ENCODE data around the gene FOXC1.
A peak's percentile ranks its signal among the peaks of the same experiment; 100 is the strongest.

The FOXC1 gene

DNA sequence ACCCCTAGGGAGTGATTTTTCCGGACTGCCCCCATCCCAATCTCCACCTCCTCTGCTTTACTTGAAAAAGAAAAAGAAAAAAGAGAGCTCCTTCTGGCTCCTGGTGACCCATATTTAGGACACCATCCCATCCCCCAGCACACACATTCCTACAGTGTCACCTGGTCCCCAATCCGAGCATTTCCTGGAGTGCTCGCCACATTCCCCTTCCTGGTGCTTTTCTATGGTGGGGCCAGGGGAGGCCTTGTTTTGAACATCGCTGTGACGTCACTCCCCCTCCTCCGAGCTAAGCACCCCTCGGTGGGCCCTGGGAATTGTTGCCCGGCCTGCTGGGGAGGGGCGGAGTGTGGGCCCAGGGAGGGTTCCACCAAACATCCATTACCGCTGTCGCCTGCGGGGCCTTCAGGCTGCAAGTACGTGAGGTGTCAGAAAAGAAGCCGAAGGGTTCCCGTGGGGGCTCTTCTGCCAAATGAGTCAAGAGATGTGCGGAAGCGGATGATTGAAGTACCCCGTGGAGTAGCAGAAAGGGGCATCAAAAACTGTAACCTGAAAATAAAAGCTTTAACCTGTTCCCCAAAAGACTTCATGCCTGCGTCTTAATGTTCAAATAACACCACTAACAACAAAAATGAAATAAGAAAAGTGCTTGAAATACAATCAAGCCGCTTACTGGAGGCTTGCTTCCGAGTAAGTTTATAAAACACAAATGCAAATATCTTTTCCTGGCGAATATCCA is 2.8 kb upstream of the FOXC1 start:
- intact Hi-C loops (cut with DNase I): loop anchor here (5.0 kb wide), 1 partner anchor 495 kb away; no protein-coding TSS in a partner anchor
- DNase-seq: peak in 1 of 42 donors; percentile 15

DNA sequence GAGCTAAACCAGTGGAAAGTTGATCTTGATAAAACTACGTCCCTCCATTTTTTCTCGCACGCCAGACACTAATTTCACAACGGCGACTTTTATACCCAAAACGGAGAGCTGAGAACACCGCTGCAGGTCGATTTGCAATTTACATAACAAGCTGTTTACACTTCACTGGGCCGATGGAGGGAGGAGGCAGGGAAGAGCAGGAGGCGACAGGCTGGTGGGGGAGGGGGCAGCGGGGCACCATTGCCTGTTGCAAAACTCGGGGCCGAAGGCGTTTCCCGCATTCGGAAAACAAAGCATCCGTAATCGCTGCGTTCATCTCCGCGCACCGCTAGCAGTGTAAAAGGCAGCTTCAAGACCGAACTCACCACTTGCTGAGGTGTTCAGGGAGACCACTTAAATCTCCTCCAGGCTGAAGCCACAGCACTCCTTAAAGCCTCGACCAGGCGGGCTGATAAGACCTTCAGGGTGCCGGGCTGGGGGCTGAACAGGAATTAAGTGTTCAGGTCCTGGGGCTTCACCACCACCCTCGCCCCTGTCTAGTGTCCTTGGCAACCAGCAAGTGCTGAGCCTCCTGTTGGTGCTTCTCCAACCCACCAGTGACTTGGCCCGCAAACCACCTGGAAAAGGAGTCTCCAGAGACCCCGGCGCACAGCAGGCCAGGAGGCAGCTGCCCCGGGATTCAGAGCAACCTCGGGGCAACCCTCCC is 2.0 kb upstream of the FOXC1 start:
- intact Hi-C loops (cut with DNase I): loop anchor here (5.0 kb wide), 1 partner anchor 495 kb away; no protein-coding TSS in a partner anchor
- peak in 1 of 42 donors; percentile 17 for DNase-seq

DNA sequence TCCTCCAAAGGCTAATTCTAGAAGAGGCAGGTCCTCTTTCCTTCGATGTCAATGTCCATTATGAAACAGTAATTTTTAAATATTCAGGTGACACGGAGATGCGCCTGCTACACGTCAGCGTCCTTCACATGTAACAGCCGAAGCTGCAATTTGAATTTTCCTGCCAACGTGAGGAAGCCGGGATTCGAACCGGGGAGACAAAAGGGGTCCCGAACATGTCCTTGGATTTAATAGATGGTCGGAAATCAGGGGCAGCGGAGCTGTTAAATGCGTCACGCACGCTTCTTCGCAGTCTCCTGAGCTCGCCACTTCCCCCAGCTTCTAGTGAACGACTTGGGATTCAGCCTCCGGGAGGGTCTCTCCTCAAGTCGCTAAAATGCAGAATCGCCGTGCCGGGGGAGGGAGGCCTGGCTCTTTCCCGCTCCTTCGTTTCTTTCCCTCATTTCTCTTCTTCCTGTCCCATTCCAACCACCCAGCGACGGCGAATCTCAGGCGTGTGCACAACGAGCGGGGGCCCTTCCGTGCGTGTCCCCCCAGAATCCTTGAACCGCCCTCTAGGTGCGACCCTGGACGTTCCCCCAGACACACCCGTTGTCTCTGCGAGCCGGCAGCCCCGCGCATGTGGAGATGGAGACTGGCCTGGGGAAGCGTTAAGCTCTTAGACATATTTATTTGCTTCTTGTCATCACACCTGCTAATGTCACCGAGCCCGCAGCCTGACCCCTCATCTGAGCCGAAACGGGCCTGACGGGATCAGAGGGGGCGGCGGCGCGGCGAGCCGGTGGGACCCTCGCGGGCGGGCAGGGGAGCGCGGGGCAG is 1.3 kb upstream of the FOXC1 start:
- DNase-seq: peak in 1 of 42 donors; percentile 7
- intact Hi-C loops (cut with DNase I): loop anchor here (5.0 kb wide), 1 partner anchor 494 kb away; no protein-coding TSS in a partner anchor

DNA sequence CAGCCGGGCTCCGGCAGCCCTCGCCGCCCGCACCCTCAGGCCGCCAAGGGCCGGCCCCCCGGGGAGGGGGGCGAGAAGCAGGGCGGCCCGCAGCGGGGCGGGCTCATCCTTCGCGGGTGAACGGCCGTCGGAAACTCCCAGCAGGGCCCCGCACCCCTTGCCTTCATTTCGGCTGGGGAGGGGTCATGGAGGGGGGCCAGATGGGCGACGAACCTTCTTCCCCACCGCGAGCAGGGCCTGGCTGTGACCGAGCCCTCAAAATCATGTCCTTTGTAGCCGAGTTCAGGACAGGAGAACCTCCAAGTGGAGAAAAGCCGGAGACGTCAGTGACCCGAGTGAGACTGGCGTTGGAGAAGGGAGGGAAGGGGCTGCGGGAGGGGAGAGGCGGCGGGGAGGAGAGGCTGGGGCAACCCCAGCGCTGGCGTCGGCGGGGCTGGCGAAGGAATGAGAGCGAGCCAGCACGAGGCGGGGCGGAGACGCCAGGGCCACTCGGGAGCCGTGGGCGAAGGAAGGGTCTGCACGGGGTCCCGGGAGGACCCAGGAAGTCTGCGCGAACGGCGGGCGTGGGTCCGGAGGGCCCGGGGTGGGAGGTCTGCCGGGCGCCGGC is 571 bp upstream of the FOXC1 start:
- intact Hi-C loops (cut with DNase I): loop anchor here (5.0 kb wide), 1 partner anchor 493 kb away; no protein-coding TSS in a partner anchor
- DNase-seq: peak in 1 of 42 donors; percentile 11

DNA sequence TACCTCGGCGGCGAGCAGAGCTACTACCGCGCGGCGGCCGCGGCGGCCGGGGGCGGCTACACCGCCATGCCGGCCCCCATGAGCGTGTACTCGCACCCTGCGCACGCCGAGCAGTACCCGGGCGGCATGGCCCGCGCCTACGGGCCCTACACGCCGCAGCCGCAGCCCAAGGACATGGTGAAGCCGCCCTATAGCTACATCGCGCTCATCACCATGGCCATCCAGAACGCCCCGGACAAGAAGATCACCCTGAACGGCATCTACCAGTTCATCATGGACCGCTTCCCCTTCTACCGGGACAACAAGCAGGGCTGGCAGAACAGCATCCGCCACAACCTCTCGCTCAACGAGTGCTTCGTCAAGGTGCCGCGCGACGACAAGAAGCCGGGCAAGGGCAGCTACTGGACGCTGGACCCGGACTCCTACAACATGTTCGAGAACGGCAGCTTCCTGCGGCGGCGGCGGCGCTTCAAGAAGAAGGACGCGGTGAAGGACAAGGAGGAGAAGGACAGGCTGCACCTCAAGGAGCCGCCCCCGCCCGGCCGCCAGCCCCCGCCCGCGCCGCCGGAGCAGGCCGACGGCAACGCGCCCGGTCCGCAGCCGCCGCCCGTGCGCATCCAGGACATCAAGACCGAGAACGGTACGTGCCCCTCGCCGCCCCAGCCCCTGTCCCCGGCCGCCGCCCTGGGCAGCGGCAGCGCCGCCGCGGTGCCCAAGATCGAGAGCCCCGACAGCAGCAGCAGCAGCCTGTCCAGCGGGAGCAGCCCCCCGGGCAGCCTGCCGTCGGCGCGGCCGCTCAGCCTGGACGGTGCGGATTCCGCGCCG is 994 bp downstream of the FOXC1 start:
- peak in 1 of 42 donors; percentile 16 for DNase-seq
- intact Hi-C loops (cut with DNase I): no loop called here

DNA sequence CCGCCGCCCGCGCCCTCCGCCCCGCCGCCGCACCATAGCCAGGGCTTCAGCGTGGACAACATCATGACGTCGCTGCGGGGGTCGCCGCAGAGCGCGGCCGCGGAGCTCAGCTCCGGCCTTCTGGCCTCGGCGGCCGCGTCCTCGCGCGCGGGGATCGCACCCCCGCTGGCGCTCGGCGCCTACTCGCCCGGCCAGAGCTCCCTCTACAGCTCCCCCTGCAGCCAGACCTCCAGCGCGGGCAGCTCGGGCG is 1.5 kb downstream of the FOXC1 start:
- no peak for DNase-seq
- intact Hi-C loops (cut with DNase I): no loop called here

DNA sequence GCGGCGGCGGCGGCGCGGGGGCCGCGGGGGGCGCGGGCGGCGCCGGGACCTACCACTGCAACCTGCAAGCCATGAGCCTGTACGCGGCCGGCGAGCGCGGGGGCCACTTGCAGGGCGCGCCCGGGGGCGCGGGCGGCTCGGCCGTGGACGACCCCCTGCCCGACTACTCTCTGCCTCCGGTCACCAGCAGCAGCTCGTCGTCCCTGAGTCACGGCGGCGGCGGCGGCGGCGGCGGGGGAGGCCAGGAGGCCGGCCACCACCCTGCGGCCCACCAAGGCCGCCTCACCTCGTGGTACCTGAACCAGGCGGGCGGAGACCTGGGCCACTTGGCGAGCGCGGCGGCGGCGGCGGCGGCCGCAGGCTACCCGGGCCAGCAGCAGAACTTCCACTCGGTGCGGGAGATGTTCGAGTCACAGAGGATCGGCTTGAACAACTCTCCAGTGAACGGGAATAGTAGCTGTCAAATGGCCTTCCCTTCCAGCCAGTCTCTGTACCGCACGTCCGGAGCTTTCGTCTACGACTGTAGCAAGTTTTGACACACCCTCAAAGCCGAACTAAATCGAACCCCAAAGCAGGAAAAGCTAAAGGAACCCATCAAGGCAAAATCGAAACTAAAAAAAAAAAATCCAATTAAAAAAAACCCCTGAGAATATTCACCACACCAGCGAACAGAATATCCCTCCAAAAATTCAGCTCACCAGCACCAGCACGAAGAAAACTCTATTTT is 2.0 kb downstream of the FOXC1 start:
- intact Hi-C loops (cut with DNase I): no loop called here
- peak in 1 of 42 donors; percentile 11 for DNase-seq

DNA sequence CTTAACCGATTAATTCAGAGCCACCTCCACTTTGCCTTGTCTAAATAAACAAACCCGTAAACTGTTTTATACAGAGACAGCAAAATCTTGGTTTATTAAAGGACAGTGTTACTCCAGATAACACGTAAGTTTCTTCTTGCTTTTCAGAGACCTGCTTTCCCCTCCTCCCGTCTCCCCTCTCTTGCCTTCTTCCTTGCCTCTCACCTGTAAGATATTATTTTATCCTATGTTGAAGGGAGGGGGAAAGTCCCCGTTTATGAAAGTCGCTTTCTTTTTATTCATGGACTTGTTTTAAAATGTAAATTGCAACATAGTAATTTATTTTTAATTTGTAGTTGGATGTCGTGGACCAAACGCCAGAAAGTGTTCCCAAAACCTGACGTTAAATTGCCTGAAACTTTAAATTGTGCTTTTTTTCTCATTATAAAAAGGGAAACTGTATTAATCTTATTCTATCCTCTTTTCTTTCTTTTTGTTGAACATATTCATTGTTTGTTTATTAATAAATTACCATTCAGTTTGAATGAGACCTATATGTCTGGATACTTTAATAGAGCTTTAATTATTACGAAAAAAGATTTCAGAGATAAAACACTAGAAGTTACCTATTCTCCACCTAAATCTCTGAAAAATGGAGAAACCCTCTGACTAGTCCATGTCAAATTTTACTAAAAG is 2.7 kb downstream of the FOXC1 start:
- no peak for DNase-seq
- intact Hi-C loops (cut with DNase I): no loop called here

DNA sequence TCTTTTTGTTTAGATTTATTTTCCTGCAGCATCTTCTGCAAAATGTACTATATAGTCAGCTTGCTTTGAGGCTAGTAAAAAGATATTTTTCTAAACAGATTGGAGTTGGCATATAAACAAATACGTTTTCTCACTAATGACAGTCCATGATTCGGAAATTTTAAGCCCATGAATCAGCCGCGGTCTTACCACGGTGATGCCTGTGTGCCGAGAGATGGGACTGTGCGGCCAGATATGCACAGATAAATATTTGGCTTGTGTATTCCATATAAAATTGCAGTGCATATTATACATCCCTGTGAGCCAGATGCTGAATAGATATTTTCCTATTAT is 3.2 kb downstream of the FOXC1 start:
- intact Hi-C loops (cut with DNase I): no loop called here
- no peak for DNase-seq

DNA sequence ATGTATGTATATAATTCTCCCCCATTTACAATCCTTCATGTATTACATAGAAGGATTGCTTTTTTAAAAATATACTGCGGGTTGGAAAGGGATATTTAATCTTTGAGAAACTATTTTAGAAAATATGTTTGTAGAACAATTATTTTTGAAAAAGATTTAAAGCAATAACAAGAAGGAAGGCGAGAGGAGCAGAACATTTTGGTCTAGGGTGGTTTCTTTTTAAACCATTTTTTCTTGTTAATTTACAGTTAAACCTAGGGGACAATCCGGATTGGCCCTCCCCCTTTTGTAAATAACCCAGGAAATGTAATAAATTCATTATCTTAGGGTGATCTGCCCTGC is 3.6 kb downstream of the FOXC1 start:
- intact Hi-C loops (cut with DNase I): no loop called here
- no peak for DNase-seq

DNA sequence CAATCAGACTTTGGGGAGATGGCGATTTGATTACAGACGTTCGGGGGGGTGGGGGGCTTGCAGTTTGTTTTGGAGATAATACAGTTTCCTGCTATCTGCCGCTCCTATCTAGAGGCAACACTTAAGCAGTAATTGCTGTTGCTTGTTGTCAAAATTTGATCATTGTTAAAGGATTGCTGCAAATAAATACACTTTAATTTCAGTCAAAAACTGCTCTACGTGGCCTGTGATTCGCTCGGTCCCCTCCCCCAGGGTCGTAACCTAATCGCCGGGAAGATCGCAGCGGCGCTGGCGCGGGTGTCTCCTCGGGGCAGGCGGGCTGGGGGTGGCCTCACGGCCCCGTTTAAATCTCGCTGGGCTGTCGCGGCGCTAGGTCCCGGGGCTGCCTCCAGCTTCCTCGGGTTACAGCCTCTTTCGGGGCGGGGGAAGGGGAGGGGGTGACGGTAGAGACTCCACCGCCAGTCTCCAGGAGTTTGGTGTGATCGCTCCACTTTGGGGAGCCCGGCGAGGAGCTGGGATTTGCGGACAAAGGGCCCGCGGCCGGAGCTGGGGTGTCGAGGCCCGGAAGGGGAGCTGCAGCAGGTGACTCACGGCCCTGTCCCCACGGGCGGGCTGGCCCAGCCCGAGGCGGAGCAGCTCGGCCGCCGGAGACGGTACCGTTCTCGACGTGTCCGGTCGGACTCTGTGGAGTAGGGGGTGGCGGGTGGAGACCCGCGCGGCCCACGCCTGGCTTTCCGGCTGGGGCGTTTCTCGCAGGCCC is 4.2 kb downstream of the FOXC1 start:
- intact Hi-C loops (cut with DNase I): no loop called here
- no peak for DNase-seq

DNA sequence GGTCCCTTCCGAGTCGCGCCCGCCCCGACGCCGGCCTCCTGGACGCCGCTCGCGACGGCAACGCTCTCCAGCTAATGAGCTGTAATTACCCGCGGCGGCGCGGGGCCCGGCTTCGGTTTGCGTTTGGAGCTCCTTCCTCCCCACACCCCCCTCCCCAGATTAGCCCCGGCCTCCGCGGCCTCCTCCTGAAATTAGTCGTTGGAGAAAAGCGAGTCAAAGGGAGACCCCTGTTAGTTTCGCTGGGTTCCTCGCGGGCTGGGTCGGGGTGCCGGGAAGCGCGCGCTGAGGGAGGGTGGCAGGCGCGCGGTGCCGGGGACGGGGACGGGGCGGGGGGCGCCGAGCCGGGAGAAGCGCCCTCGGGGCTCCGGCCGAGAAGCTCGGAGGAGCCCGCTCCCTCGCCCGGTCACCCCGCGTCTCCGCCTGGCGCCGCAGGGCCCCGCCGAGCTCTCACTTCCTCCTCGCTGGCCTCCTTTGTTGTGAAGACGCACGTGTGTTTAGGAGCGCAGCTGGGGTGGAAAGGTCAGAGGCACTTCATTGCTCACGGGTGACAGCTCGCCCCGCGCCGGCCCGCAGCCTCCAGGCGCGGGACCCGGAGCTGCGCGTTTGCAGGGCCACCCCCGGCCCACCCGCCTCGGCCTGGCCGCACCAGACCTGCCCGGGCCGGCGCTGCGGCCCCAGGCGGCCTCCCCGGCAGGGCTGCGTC is 4.9 kb downstream of the FOXC1 start:
- DNase-seq: peak in 1 of 42 donors; percentile 14
- intact Hi-C loops (cut with DNase I): no loop called here

DNA sequence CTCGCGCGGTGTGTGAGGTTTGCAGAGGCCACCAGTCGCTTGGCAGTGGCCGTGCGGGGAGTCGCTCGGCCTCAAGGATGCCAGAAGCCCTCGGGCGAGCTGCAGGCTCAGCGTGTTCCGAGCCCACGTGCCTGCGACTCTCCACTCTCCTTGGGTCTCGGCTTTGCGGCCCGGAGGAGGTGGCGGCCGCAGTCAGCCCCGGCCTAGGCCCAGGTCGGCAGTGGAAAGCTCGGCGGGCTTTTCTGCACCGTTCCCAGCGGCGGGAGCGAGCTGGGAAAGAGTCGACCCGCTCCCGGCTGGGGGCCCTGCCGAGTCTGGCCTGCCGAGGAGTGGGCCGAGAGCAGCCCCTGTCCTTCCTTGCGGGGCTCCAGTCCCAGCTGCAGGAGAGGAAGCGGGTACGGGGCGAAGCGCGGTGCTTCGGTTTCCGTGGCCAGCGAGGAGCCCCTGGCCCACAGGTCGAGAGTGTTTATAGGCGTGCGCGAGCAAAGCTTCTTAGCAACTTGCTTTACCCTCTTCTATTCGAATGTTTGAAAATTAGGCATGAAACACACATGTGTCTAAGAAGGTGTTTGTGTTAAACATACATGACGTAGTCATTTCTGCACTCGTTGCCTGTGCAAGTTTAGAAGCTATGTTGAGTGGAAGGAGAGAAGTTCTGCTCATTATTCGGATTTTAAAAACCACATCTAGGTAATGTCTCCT is 5.6 kb downstream of the FOXC1 start:
- peak in 1 of 42 donors; percentile 1 for DNase-seq
- intact Hi-C loops (cut with DNase I): no loop called here

DNA sequence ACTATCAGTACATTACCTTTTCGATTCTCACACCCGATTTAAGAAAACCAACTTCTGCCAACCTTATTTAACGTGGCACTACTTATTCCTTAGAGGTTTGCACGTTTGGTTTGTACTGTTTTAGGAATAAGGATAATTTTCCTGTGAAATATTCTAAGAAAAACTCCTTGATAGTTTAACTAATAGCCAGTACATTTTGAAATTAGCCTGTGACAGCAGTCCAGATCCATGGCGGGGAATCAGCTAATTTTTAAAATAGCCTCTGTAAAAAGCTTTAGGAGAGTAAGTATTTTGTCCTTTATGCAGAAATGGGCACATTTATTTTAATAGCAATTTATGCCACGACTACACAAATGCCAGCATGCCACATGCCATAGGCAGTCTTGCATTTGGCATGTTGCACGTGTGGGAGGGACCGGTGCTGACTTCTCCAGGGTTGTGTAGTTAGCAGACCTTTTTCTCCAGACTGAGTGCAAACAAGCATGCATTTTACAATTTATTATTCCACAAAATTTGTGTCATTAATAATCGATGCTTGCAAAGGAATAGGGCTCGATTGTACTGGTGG is 6.2 kb downstream of the FOXC1 start:
- intact Hi-C loops (cut with DNase I): no loop called here
- DNase-seq: peak in 1 of 42 donors; percentile 10

DNA sequence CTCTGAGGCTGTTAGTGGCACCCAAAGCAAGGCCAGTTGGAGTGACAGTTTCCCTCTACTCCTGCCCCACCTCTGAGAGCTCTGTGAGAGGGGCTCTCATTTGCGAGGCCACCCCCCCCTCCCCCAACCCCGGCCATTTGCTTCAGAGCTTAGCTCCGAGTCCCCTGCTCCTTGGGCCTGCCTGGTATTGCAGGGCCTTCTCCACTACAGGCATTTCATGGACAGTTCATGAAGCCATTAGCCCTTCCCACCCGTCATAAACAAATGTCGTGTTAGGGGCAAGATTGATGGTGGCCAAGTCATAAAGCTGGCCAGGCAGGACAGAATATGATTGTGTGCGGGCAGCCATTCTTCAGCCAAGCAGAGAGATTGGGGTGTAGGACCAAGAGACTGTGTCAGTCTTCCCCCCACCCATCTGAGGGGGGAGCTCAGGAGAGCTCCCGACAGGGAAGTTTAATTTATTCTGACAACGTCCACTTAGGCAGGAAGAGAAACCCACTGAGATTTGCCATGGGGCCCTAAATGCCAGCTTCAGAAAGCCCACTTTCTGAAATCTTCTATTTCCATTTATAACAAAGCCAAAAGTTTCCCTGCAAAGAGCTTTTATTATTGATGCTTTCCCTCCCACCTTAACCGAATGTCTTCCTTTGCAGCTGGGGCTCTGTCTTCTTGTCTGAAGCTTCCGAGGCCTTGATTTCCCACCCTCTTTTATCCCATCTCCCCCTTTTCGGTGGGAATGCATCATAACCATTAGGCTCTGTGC is 7.2 kb downstream of the FOXC1 start:
- intact Hi-C loops (cut with DNase I): no loop called here
- DNase-seq: peak in 1 of 42 donors; percentile 0
